K562 (cell line): Measurements from ENCODE around the gene RGS3. TPM values are rescaled to one million over a fixed set of nuclear protein-coding genes. Genes with fewer than 3 reads are reported as not detected.

ENCODE experiments used
- ADNP ChIP-seq: fragments of 200-800 bp; sonication (Bioruptor generic); IDR thresholded peaks from 2 replicates; pipeline ENCODE4 v1.6.1; 2016; ENCODE audit warnings: missing genetic modification characterization, missing compliant biosample characterization
- CREM ChIP-seq: IDR thresholded peaks from 2 replicates; pipeline ENCODE4 v1.6.1; 2014; ENCODE audit warnings: antibody characterized with exemption, low read depth
- E2F3 ChIP-seq: fragments of 250-450 bp; sonication (Bioruptor Pico); IDR thresholded peaks from 2 replicates; pipeline ENCODE4 v1.4.0; 2020; ENCODE audit warnings: mild to moderate bottlenecking
- ELK3 ChIP-seq: fragments of 450-650 bp; formaldehyde crosslinking; IDR thresholded peaks from 2 replicates; pipeline ENCODE4 v1.4.0; 2020; ENCODE audit warnings: mild to moderate bottlenecking
- ETV1 ChIP-seq: fragments of 450-650 bp; conservative IDR thresholded peaks from 2 replicates; pipeline ENCODE4 v1.6.1; 2016; ENCODE audit warnings: missing genetic modification characterization, control low read depth, low read depth, missing compliant biosample characterization
- JUN ChIP-seq, 2 experiments: sonication (generic) in 1 of 2; formaldehyde crosslinking in 1 of 2; IDR thresholded peaks; 2 replicates each; pipeline versions ENCODE4 v1.6.1 to v1.8.0; 2012 to 2022; ENCODE audit warnings: borderline replicate concordance in 2 of 2, mild to moderate bottlenecking in 2 of 2, improper control_type of control experiment in 1 of 2, low read depth in 1 of 2, low read length in 1 of 2, missing genetic modification reagents in 1 of 2
- KLF1 ChIP-seq: fragments of 450-650 bp; IDR thresholded peaks from 2 replicates; pipeline ENCODE4 v1.6.1; 2016; ENCODE audit warnings: missing genetic modification characterization, missing compliant biosample characterization
- NR2C2 ChIP-seq, 2 experiments: fragments of 200-800 bp in 1 of 2; sonication (Bioruptor generic) in 1 of 2; sonication (generic) in 1 of 2; formaldehyde crosslinking in 1 of 2; IDR thresholded peaks; 2 replicates each; pipeline versions ENCODE4 v1.6.1 to v1.8.0; 2016 to 2022; ENCODE audit warnings: mild to moderate bottlenecking in 1 of 2, missing compliant biosample characterization in 1 of 2, missing genetic modification characterization in 1 of 2, missing genetic modification reagents in 1 of 2
- PTTG1 ChIP-seq: fragments of 450-650 bp; IDR thresholded peaks from 2 replicates; pipeline ENCODE4 v1.6.1; 2016; ENCODE audit warnings: low read depth, mild to moderate bottlenecking, missing genetic modification characterization, missing compliant biosample characterization
- RNF2 ChIP-seq: sonication (generic); IDR thresholded peaks from 2 replicates; pipeline ENCODE4 v1.6.1; 2016
- TBL1XR1 ChIP-seq, 2 experiments: IDR thresholded peaks; 2 replicates each; pipeline ENCODE4 v1.6.1; 2012; ENCODE audit warnings: improper control_type of control experiment in 2 of 2, low read length in 2 of 2, mild to moderate bottlenecking in 1 of 2
- USF1 ChIP-seq: sonication (generic); formaldehyde crosslinking; IDR thresholded peaks from 2 replicates; pipeline ENCODE4 v1.9.0; 2022; ENCODE audit warnings: mild to moderate bottlenecking, missing genetic modification reagents
- ZEB2 ChIP-seq: fragments of 450-650 bp; IDR thresholded peaks from 2 replicates; pipeline ENCODE4 v1.6.1; 2016
- ZNF174 ChIP-seq: fragments of 250-450 bp; sonication (Bioruptor Pico); IDR thresholded peaks from 2 replicates; pipeline ENCODE4 v1.4.0; 2020; ENCODE audit warnings: mild to moderate bottlenecking
- ZNF764 ChIP-seq: fragments of 250-450 bp; sonication (Bioruptor Pico); IDR thresholded peaks from 2 replicates; pipeline ENCODE4 v1.4.0; 2020; ENCODE audit warnings: low read depth, mild to moderate bottlenecking, moderate library complexity
- polyA plus RNA-seq, 8 experiments: library from polyadenylated mRNA; depleted of rRNA in 4 of 8; stranded (reverse) in 5 of 8; unstranded in 3 of 8; fragments of >200 nt; fragmentation: Nextera tagmentation in 2 of 8; fragmentation: Illumina TruSeq in 1 of 8; extraction: Ambion mirVana in 2 of 8; extraction: Trizol in 1 of 8; gene quantifications; 2 replicates each; pipeline versions ENCODE4 v1.2.1 to v1.2.3, GENCODE V29; 2011 to 2014; ENCODE audit warnings: inconsistent platforms in 1 of 8, missing spikeins in 1 of 8
- total RNA-seq, 7 experiments: library from RNA; depleted of rRNA in 6 of 7; stranded (reverse); fragments of >200 nt in 6 of 7; fragmentation: Illumina TruSeq in 2 of 7; extraction: Trizol in 2 of 7; gene quantifications; 2 replicates each; pipeline versions ENCODE4 v1.2.1 to v1.2.3, GENCODE V29; 2011 to 2021; ENCODE audit warnings: low replicate concordance in 1 of 7
- TF ChIP-seq, protein P1 (sequence below): sonication (generic); formaldehyde crosslinking; IDR thresholded peaks from 2 replicates; pipeline ENCODE4 v1.8.1; 2023; ENCODE audit warnings: mild to moderate bottlenecking, missing genetic modification reagents, moderate library complexity
- TF ChIP-seq, protein P2 (sequence below), 3 experiments: IDR thresholded peaks in 2 of 3; conservative IDR thresholded peaks in 1 of 3; 2 replicates each; pipeline ENCODE4 v1.5.1; 2011 to 2012; ENCODE audit warnings: low read length in 3 of 3, mild to moderate bottlenecking in 3 of 3, control low read depth in 2 of 3, improper control_type of control experiment in 1 of 3, inconsistent platforms in 1 of 3, low read depth in 1 of 3, mixed read lengths in 1 of 3, moderate library complexity in 1 of 3; ENCODE audit not compliant: insufficient read depth in 2 of 3
- TF ChIP-seq, protein P3 (sequence below): sonication (generic); formaldehyde crosslinking; IDR thresholded peaks from 2 replicates; pipeline ENCODE4 v1.8.1; 2022; ENCODE audit warnings: missing genetic modification reagents

RGS3 gene
- total and polyA plus RNA-seq, 9 of the 15 experiments (the other 6 are each of a cell fraction or from before 2014, with no cell fraction given): 0.08 to 2.9 (median 0.95) TPM

GRCh38 chr9:113578882-113579282 is 115.4 kb downstream of the RGS3 start (continued):
- TF ChIP-seq KLF1 (tag) (no peak), PTTG1 (tag) (no peak), JUN (IDR thresholded peaks at IDR 0.05; ENCODE audit: borderline replicate concordance, low read depth, low read length) (peak; percentile 73), JUN (CRISPR knock-in tag; IDR thresholded peaks at IDR 0.05; ENCODE audit: borderline replicate concordance) (no peak), RNF2 (0 out of 2 replicates have a peak, but pooled peaks have one; percentile 38), E2F3 (no peak), ADNP (tag) (no peak), ZEB2 (peak; percentile 34; the same call in 1 of the 2 replicates), USF1 (CRISPR knock-in tag) (no peak), ZNF174 (CRISPR knock-in tag) (no peak), TBL1XR1 (IDR thresholded peaks at IDR 0.05; ENCODE audit: low read length in 2 of 2) (no peak), CREM (peak; percentile 47; the same call in 1 of the 2 replicates), NR2C2 (CRISPR knock-in tag; IDR thresholded peaks at IDR 0.05) (no peak), NR2C2 (tag; IDR thresholded peaks at IDR 0.05) (peak; percentile 62; the same call in 1 of the 2 replicates), ETV1 (peak; percentile 49; the same call in 1 of the 2 replicates), ELK3 (CRISPR knock-in tag) (no peak), ZNF764 (CRISPR knock-in tag) (no peak)
- TF ChIP-seq, protein P1, sequence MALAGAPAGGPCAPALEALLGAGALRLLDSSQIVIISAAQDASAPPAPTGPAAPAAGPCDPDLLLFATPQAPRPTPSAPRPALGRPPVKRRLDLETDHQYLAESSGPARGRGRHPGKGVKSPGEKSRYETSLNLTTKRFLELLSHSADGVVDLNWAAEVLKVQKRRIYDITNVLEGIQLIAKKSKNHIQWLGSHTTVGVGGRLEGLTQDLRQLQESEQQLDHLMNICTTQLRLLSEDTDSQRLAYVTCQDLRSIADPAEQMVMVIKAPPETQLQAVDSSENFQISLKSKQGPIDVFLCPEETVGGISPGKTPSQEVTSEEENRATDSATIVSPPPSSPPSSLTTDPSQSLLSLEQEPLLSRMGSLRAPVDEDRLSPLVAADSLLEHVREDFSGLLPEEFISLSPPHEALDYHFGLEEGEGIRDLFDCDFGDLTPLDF: no peak
- TF ChIP-seq, protein P2, sequence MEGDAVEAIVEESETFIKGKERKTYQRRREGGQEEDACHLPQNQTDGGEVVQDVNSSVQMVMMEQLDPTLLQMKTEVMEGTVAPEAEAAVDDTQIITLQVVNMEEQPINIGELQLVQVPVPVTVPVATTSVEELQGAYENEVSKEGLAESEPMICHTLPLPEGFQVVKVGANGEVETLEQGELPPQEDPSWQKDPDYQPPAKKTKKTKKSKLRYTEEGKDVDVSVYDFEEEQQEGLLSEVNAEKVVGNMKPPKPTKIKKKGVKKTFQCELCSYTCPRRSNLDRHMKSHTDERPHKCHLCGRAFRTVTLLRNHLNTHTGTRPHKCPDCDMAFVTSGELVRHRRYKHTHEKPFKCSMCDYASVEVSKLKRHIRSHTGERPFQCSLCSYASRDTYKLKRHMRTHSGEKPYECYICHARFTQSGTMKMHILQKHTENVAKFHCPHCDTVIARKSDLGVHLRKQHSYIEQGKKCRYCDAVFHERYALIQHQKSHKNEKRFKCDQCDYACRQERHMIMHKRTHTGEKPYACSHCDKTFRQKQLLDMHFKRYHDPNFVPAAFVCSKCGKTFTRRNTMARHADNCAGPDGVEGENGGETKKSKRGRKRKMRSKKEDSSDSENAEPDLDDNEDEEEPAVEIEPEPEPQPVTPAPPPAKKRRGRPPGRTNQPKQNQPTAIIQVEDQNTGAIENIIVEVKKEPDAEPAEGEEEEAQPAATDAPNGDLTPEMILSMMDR (IDR thresholded peaks at IDR 0.05 in 2 of 3, conservative IDR thresholded peaks at IDR 0.05 in 1 of 3; ENCODE audit: insufficient read depth in 2 of 3, low read depth in 1 of 3, low read length in 3 of 3): no peak
- TF ChIP-seq, protein P3, sequence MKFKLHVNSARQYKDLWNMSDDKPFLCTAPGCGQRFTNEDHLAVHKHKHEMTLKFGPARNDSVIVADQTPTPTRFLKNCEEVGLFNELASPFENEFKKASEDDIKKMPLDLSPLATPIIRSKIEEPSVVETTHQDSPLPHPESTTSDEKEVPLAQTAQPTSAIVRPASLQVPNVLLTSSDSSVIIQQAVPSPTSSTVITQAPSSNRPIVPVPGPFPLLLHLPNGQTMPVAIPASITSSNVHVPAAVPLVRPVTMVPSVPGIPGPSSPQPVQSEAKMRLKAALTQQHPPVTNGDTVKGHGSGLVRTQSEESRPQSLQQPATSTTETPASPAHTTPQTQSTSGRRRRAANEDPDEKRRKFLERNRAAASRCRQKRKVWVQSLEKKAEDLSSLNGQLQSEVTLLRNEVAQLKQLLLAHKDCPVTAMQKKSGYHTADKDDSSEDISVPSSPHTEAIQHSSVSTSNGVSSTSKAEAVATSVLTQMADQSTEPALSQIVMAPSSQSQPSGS: no peak
